Gastroesophageal sphincter (tissue), 3 donors: ENCODE data around the gene LDLRAD4.

Source experiments
- CTCF ChIP-seq, 4 experiments: fragments of 200-600 bp in 2 of 4; fragments of 450-650 bp in 2 of 4; sonication (generic) in 1 of 4; IDR thresholded peaks; one replicate each; pipeline ENCODE4 v1.5.1; 2017 to 2019; ENCODE audit warnings: antibody characterized with exemption in 4 of 4, mild to moderate bottlenecking in 2 of 4, moderate library complexity in 2 of 4
- POLR2A ChIP-seq, 2 donors: fragments of 450-650 bp; IDR thresholded peaks; one replicate each; pipeline ENCODE4 v1.6.1; 2017; ENCODE audit warnings: antibody characterized with exemption in 2 of 2, mild to moderate bottlenecking in 2 of 2, moderate library complexity in 1 of 2

- TF ChIP-seq POLR2A (IDR thresholded peaks at IDR 0.05) (no peak), CTCF (IDR thresholded peaks at IDR 0.05) (no peak)
Measured at GRCh38 chr18:13594551-13594950, 376.0 kb downstream of the LDLRAD4 start.
